Glomerular visceral epithelial cell (primary cell): ENCODE measurements around the gene PISD.
"Not testable (repeated sequence)": the region's sequence is repeated elsewhere in the genome, so short reads cannot be mapped to it uniquely, and the experiment has no call there.

Source experiments
- DNase-seq: peaks from one replicate; pipeline ENCODE4 v3.0.0-alpha.2; 2016; ENCODE audit errors: extremely low spot score

Gene PISD

GRCh38 chr22:31661851-31662667 is at the start of gene PISD:
PISD (minus strand) TSS chr22:31662215; CDS start chr22:31662208, 7 bp downstream.
- peak; percentile 95 for DNase-seq

GRCh38 chr22:31711226-31711625 is 49.2 kb upstream of the PISD start:
- not testable (repeated sequence) for DNase-seq

GRCh38 chr22:31707519-31707918 is 45.5 kb upstream of the PISD start:
- DNase-seq = no peak

- DNase-seq = no peak
These were observed 33.4 kb upstream of the PISD start for GRCh38 chr22:31695423-31695822.

- DNase-seq = not testable (repeated sequence)
These were observed 32.0 kb upstream of the PISD start for GRCh38 chr22:31694046-31694445.

- peak; percentile 35 for DNase-seq
These were observed 30.3 kb upstream of the PISD start for GRCh38 chr22:31692186-31692886.

GRCh38 chr22:31691408-31691807 is 29.4 kb upstream of the PISD start:
- DNase-seq = no peak

GRCh38 chr22:31683181-31684105 is 21.4 kb upstream of the PISD start:
- DNase-seq = no peak

- DNase-seq = no peak
These were observed 20.7 kb upstream of the PISD start for GRCh38 chr22:31682751-31683150.

- no peak for DNase-seq
These were observed 19.6 kb upstream of the PISD start for GRCh38 chr22:31681349-31682345.

GRCh38 chr22:31680861-31681341 is 18.9 kb upstream of the PISD start:
- DNase-seq = peak; percentile 36

GRCh38 chr22:31678748-31679147 is 16.7 kb upstream of the PISD start:
- DNase-seq = no peak

GRCh38 chr22:31676700-31677099 is 14.7 kb upstream of the PISD start:
- no peak for DNase-seq

GRCh38 chr22:31674219-31674618 is 12.2 kb upstream of the PISD start:
- not testable (repeated sequence) for DNase-seq

- not testable (repeated sequence) for DNase-seq
These were observed 6.8 kb upstream of the PISD start for GRCh38 chr22:31668849-31669248.

- no peak for DNase-seq
These were observed 638 bp upstream of the PISD start for GRCh38 chr22:31662668-31663037.

- DNase-seq = peak; percentile 81
These were observed 1.1 kb downstream of the PISD start for GRCh38 chr22:31660860-31661341.

- DNase-seq = peak; percentile 71
These were observed 2.8 kb downstream of the PISD start for GRCh38 chr22:31659246-31659645.

GRCh38 chr22:31654408-31654807 is 7.6 kb downstream of the PISD start:
- DNase-seq = no peak

GRCh38 chr22:31653944-31654343 is 8.1 kb downstream of the PISD start:
- DNase-seq = no peak
